Neuron (in vitro differentiated cells): ENCODE data around the gene PPARG.
A peak's percentile ranks its signal among the peaks of the same experiment; 100 is the strongest.

Source experiments
- H2AFZ ChIP-seq: one replicate; pipeline ENCODE4 v1.6.1; 2013; ENCODE audit warnings: low read depth, mild to moderate bottlenecking, inconsistent platforms, low read length, moderate library complexity
- H3K27me3 ChIP-seq: one replicate; pipeline ENCODE4 v1.6.1; 2013; ENCODE audit warnings: low read length; ENCODE audit not compliant: insufficient read depth
- H3K36me3 ChIP-seq: one replicate; pipeline ENCODE4 v1.6.1; 2013; ENCODE audit warnings: low read length; ENCODE audit not compliant: insufficient read depth
- H3K4me1 ChIP-seq: one replicate; pipeline ENCODE4 v1.6.1; 2013; ENCODE audit warnings: low read length; ENCODE audit not compliant: insufficient read depth
- H3K4me3 ChIP-seq: 2 replicates; pipeline ENCODE4 v1.5.1; 2013; ENCODE audit warnings: mild to moderate bottlenecking, low read length, moderate library complexity
- H3K9me3 ChIP-seq: one replicate; pipeline ENCODE4 v1.6.1; 2013; ENCODE audit warnings: low read length

The PPARG gene

DNA sequence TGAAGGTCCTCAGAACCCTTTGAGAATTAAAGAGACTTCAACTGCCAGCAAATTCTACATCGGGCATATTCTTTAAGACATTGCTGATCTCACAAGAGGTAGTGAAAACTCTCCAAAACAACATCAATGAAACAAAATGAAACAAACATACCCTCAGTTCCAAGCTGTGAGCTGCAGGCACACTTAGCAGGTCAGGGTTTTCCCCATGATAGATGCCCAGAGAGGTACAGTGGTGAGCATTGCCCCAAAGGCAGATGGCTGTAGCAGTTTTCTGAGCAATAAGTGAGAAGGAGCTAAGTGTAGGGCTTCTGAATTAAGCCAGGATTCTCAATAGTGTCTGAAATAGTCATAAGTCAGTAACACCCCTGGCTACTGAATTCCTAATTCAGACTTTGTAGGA lies 99.3 kb downstream of the PPARG start:
- Histone ChIP-seq H3K9me3 (no peaks in the 10 kb centered on the region), H2AFZ (no peak overlapping the region), H3K36me3 (no peaks in the 10 kb centered on the region), H3K27me3 (no peaks in the 10 kb centered on the region), H3K4me3 (no peak overlapping the region), H3K4me1 (no peaks in the 10 kb centered on the region)

DNA sequence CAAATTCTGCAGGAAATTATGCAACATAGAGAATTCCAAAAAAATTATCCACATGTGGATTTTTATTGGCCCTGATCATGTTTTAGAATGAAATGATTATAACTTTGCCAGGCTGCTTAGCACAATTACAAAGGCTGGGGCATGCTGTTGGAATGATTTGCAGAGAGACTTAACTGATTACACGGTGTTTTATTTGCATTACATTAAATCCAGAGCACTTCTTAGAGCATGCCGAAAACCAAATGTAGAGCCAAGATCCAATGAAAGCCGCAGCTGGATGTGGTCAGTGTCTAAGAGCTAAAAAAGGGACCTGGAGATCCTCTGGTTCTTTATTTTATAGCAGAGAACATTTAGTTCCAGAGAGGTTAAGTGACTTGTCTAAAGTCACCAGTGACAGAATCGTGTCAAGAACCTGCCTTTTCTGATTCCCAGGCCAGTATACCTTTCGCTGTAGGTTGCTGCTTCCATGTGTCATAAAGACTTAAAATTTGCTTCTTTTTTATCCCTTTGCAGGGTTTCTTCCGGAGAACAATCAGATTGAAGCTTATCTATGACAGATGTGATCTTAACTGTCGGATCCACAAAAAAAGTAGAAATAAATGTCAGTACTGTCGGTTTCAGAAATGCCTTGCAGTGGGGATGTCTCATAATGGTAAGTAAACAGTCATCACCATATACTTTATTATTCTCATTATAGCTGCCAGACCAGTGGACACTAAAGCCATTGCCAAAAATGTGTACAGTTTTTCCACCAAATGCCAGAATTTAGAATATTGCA lies 103.4 kb downstream of the PPARG start:
- H3K36me3 ChIP-seq: no peaks in the 10 kb centered on the region
- H2AFZ ChIP-seq: no peak overlapping the region
- peaks cover 5% of the 10 kb centered on the region for H3K27me3 ChIP-seq
- no peaks in the 10 kb centered on the region for H3K4me1 ChIP-seq
- H3K9me3 ChIP-seq: no peaks in the 10 kb centered on the region
- H3K4me3 ChIP-seq: no peak overlapping the region

DNA sequence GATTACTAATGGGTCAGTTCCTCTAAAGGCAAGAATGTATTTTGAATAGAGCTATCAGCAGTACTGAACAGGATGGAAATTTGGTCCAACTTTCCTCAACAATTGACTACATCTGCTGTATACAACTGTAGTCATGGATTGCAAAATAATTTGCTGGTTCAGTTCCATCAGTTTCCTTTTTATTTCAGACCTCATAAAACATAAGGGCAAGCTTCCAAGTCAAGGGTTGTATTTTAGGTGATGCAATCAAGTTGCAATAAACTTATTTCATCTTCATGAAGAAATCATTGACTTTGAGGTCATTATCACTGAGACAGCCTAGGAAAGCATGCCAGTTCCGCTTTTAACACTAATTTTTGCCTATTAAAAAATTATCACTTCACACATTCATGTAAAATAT lies 105.0 kb downstream of the PPARG start:
- H3K4me3 ChIP-seq: no peak overlapping the region
- H3K4me1 ChIP-seq: no peaks in the 10 kb centered on the region
- no peak overlapping the region for H2AFZ ChIP-seq
- peaks cover 5% of the 10 kb centered on the region for H3K27me3 ChIP-seq
- no peaks in the 10 kb centered on the region for H3K36me3 ChIP-seq
- no peaks in the 10 kb centered on the region for H3K9me3 ChIP-seq

DNA sequence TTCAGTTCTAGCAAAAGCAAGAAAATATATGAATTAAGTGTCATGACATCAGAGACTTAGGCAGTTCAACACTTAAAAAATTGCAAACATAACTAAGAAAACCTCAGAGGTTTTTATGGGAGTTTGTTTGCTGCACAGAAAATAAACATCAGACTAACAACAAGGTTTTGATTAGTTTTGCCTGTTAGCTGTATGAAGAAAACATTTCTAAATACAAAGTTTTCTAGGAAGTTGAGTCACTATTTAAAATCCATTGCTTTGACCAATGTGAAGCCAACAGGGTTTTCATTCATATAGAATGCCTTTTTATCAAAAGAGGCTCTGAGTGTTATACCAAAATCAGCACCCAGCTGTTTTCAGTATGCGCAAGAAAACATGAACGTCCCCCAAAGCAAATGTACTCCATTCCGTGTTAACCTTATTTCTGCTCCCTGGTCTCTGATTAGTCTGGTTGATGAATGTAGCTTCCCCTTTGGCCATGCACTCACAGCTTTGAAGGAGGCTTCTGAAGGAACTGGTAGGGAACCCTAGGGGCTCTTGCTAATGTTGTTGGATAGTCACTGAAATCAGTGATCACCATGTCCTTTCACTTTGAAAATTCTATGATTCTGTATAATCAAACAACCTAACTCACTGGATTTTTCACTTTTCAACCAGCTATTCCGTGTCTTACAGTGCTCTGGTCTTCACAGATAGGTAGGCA lies 105.8 kb downstream of the PPARG start:
- no peak overlapping the region for H3K4me3 ChIP-seq
- H3K4me1 ChIP-seq: no peaks in the 10 kb centered on the region
- H2AFZ ChIP-seq: no peak overlapping the region
- peaks cover 5% of the 10 kb centered on the region for H3K27me3 ChIP-seq
- H3K9me3 ChIP-seq: no peaks in the 10 kb centered on the region
- no peaks in the 10 kb centered on the region for H3K36me3 ChIP-seq

DNA sequence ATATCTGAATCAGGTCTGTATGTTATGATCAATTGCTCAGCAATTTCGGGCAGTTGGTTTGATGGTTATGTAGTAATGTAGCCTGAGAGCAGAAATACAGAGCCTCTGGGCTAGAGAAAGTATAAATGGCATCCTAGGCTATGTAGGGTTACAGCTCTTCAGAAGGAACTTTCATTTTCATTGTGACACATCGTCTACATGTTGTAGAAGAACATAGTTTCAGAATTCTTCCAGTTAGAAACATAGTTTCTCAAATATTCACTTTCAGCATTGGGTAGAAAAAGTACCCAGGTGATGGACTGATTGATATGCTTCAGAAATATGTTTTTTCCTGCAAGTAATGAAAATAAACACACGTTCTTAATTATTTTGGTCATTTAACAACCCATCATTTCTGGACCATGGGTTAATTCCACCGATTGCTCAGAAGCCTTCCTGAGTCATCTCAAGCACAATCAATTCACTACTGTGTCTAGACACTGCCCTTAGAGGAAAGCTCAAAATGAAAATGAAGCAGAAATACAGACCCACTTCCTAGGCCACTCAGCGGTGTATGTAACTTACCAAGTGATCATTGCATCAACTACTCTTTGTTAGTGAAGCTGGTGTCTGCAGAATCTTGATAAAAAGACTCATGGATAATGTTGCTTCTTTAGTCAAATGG lies 106.6 kb downstream of the PPARG start:
- Histone ChIP-seq H3K9me3 (no peaks in the 10 kb centered on the region), H2AFZ (no peak overlapping the region), H3K4me3 (no peak overlapping the region), H3K27me3 (peaks cover 5% of the 10 kb centered on the region), H3K36me3 (no peaks in the 10 kb centered on the region), H3K4me1 (no peaks in the 10 kb centered on the region)

DNA sequence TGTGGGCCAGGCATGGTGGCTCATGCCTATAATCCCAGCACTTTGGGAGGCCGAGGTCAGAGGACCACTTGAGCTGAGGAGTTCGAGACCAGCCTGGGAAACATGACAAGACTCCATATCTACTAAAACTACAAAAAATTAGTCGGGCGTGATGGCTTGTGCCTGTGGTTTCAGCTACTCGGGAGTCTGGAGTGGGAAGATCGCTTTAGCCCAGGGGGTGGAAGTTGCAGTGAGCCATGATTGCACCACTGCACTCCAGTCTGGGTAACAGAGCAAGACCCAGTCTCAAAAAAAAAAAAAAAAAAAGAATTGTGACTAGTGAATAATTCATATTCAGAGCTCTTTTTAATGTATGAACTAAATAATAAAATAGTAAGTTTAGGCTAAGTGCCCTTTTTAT lies 107.6 kb downstream of the PPARG start:
- H3K27me3 ChIP-seq: peaks cover 5% of the 10 kb centered on the region
- no peaks in the 10 kb centered on the region for H3K4me1 ChIP-seq
- no peak overlapping the region for H3K4me3 ChIP-seq
- no peak overlapping the region for H2AFZ ChIP-seq
- no peaks in the 10 kb centered on the region for H3K9me3 ChIP-seq
- no peaks in the 10 kb centered on the region for H3K36me3 ChIP-seq

DNA sequence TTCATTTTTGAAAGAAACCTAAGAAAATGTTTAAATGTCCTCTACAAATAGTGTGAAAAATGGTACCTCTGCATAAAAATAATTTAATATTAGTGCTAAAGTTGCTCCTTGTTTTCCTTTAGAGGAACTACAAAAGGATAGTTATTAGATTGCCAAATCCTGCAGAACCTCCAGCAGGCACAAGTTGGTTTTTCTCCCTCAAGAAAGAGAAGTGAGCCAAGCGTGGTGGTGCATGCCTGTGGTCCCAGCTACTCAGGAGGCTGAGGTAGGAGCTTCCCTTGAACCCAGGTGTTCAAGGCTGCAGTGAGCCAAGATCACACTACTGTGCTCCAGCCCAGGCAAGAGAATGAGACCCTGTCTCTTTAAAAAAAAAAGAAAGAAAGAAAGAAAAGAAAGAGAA lies 110.4 kb downstream of the PPARG start:
- H3K4me3 ChIP-seq: no peak overlapping the region
- H3K27me3 ChIP-seq: peaks cover 5% of the 10 kb centered on the region
- H3K9me3 ChIP-seq: no peaks in the 10 kb centered on the region
- no peaks in the 10 kb centered on the region for H3K4me1 ChIP-seq
- H3K36me3 ChIP-seq: no peaks in the 10 kb centered on the region
- H2AFZ ChIP-seq: no peak overlapping the region

DNA sequence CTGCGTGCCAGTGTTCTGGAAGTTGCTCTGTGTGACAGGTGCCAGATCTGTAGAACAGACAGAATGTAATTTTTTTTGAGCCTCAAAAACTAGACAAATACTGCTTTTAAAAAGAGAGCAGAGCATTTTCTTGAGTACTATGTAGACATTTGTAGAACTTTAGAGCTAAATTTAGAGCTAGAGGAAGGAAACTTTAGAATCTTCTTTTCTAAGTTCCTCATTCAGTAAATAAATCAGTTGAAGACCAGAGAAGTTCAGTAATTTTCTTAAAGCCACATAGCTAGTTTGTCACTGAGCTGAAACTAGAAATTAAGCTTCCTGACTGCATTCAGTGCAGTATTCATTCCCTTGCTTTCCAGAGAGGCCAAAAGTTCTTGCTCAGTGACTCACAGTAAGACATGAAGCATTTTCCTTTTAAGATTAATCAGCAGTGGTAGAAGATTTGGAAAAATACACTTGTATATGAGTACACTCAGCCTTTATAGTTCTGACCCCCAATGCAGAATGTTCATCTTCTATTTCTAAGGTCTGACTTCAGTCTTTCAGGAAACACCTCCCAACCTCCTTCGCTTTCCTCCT lies 111.8 kb downstream of the PPARG start:
- Histone ChIP-seq H3K36me3 (no peaks in the 10 kb centered on the region), H2AFZ (no peak overlapping the region), H3K4me1 (peaks cover 5% of the 10 kb centered on the region), H3K9me3 (no peaks in the 10 kb centered on the region), H3K4me3 (no peak overlapping the region), H3K27me3 (peaks cover under 1% of the 10 kb centered on the region)

DNA sequence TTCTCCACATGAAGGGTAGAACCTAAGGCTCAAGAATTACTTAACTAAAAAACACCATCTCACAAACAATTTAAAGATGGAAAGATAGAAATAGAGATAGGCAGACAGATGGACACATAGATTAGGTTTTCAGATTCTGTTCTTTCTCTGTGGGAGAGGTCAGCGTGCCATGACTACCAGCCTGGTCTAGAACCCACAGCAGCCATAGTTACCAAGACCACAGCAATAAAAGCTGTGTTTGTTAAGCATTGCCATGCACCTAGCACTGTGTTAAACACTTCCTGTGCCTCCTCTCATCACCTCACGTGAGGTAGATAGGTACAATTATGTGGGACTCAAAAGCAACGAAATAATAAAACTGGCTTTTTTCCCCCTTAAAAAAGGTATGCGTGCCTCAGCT lies 112.3 kb downstream of the PPARG start:
- no peaks in the 10 kb centered on the region for H3K9me3 ChIP-seq
- no peak overlapping the region for H3K4me3 ChIP-seq
- H3K36me3 ChIP-seq: no peaks in the 10 kb centered on the region
- H3K27me3 ChIP-seq: no peaks in the 10 kb centered on the region
- H2AFZ ChIP-seq: no peak overlapping the region
- peaks cover 6% of the 10 kb centered on the region for H3K4me1 ChIP-seq

DNA sequence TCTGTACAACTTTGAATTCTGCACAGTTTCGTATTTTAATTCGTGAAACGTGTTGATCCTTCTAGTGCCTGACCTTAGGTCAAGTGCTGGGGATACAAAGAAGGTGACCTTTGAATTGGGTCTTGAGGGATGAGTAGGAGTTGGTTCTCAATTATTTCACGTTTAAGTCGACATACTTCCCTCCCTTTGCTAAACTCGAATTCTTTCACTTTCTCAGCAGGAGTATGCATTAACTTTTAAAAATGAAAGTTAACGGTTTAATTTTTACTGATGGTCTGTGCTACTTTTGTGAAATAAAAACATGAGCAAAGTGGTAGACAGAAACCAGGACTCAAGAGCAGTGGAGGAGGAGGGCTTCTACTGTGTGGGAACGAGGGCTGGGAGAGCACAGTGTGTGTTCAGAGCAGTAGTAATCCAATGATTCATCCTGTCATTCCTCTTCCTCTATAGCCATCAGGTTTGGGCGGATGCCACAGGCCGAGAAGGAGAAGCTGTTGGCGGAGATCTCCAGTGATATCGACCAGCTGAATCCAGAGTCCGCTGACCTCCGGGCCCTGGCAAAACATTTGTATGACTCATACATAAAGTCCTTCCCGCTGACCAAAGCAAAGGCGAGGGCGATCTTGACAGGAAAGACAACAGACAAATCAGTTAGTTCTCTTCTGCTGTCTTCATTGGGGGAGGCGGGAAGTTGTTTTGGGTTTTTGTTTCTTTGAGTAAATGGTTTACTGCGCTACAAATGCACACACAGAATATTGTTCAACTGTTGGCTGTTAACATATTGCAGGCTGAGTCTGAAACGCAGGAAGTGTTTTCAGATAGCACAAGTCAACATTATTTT lies 116.8 kb downstream of the PPARG start:
- Histone ChIP-seq H3K4me3 (no peak overlapping the region), H2AFZ (peak overlapping the region; percentile 37), H3K9me3 (no peaks in the 10 kb centered on the region), H3K4me1 (peaks cover 6% of the 10 kb centered on the region), H3K36me3 (no peaks in the 10 kb centered on the region), H3K27me3 (no peaks in the 10 kb centered on the region)

DNA sequence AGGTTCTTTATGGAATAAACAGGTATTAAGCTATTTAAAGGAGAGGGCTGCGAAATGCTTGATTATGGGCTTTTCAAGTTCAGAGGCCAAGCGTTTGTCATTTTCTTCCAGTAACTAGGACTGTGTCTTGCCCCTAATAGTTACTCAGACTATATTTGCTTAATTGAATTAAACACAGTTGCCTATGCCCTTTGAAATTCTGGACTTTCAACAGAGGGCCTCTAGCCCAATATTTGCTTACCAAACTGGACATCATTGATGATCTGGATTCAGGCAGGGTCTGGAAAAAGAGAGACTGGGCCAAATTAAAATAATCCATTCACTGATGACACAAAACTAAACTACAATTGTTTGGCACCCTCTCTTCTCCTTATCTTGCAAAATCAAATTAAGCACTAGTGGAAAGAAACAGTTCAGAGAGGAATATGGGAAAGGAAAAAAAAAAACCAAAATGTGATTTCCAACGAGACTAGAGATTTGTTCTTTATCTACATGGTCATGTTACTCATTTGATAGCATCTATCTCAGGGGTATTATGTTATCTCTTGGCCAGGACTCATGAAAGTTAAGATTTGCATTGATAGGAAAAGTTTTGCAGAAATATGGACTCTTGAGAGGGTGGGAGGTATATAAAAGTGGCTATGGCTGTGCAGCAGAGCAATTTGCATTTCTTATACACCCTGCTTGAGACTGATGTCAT lies 120.3 kb downstream of the PPARG start:
- Histone ChIP-seq H2AFZ (no peak overlapping the region), H3K9me3 (no peaks in the 10 kb centered on the region), H3K4me3 (no peak overlapping the region), H3K36me3 (no peaks in the 10 kb centered on the region), H3K4me1 (peaks cover 6% of the 10 kb centered on the region), H3K27me3 (peaks cover 2% of the 10 kb centered on the region)
